ENCODE measurements around the gene SMAD7. TPM values are rescaled to one million over a fixed set of nuclear protein-coding genes. Genes with fewer than 3 reads are reported as not detected.

The SMAD7 gene
- total RNA-seq, 1 donor from 2014 or later = 34.1 TPM

- DNase-seq (ENCODE audit: extremely low spot score in 2 of 2) = no peak
- intact Hi-C loops (cut with DNase I) = no loop called here
- H3K9me3 ChIP-seq = no peaks in the 10 kb centered on the region
- H3K4me3 ChIP-seq = peak overlapping the region in 1 of 2 donors; percentile 27
- no peaks in the 10 kb centered on the region for H3K27me3 ChIP-seq
- peak overlapping the region; percentile 94 for H3K27ac ChIP-seq
- H3K4me1 ChIP-seq = peaks cover 97% of the 10 kb centered on the region
- TF ChIP-seq POLR2A (IDR thresholded peaks at IDR 0.05) (no peak), POLR2AphosphoS5 (IDR thresholded peaks at IDR 0.05; ENCODE audit: insufficient read depth in 1 of 2, low read depth in 1 of 2) (peak in 1 of 2 donors; percentile 53), CTCF (IDR thresholded peaks at IDR 0.05) (no peak)
- no peaks in the 10 kb centered on the region for H3K36me3 ChIP-seq
Observed at GRCh38 chr18:48929941-48930713, 20.6 kb downstream of the SMAD7 start.

- Histone ChIP-seq H3K9me3 (no peaks in the 10 kb centered on the region), H3K4me3 (peak overlapping the region in 1 of 2 donors; percentile 24), H3K4me1 (peaks cover 97% of the 10 kb centered on the region), H3K36me3 (no peaks in the 10 kb centered on the region), H3K27ac (peak overlapping the region; percentile 94), H3K27me3 (no peaks in the 10 kb centered on the region)
- intact Hi-C loops (cut with DNase I) = no loop called here
- no peak for DNase-seq (ENCODE audit: extremely low spot score in 2 of 2)
- TF ChIP-seq CTCF (IDR thresholded peaks at IDR 0.05) = no peak
- no peak for TF ChIP-seq POLR2AphosphoS5 (IDR thresholded peaks at IDR 0.05; ENCODE audit: insufficient read depth in 1 of 2, low read depth in 1 of 2)
- TF ChIP-seq POLR2A (IDR thresholded peaks at IDR 0.05) = no peak
Observed at GRCh38 chr18:48929212-48929612, 21.6 kb downstream of the SMAD7 start.

GRCh38 chr18:48928787-48929186 is 22.0 kb downstream of the SMAD7 start:
- intact Hi-C loops (cut with DNase I) = no loop called here
- H3K4me3 ChIP-seq = peak overlapping the region in 1 of 2 donors; percentile 24

GRCh38 chr18:48927286-48928080 is 23.3 kb downstream of the SMAD7 start:
- no peaks in the 10 kb centered on the region for H3K9me3 ChIP-seq
- H3K27ac ChIP-seq = peak overlapping the region; percentile 94
- TF ChIP-seq POLR2AphosphoS5 (IDR thresholded peaks at IDR 0.05; ENCODE audit: insufficient read depth in 1 of 2, low read depth in 1 of 2) (no peak), POLR2A (IDR thresholded peaks at IDR 0.05) (no peak), CTCF (IDR thresholded peaks at IDR 0.05) (no peak)
- H3K4me1 ChIP-seq = peaks cover 97% of the 10 kb centered on the region
- no peaks in the 10 kb centered on the region for H3K36me3 ChIP-seq
- H3K4me3 ChIP-seq = no peak overlapping the region
- DNase-seq (ENCODE audit: extremely low spot score in 2 of 2) = no peak
- no peaks in the 10 kb centered on the region for H3K27me3 ChIP-seq
- intact Hi-C loops (cut with DNase I) = no loop called here

More at GRCh38 chr18:48928787-48929186, 22.0 kb downstream of the SMAD7 start:
- TF ChIP-seq POLR2A (IDR thresholded peaks at IDR 0.05) = no peak
- TF ChIP-seq POLR2AphosphoS5 (IDR thresholded peaks at IDR 0.05; ENCODE audit: insufficient read depth in 1 of 2, low read depth in 1 of 2) = peak; percentile 17 to 46
- H3K4me1 ChIP-seq = peaks cover 97% of the 10 kb centered on the region
- no peak for DNase-seq (ENCODE audit: extremely low spot score in 2 of 2)
- no peaks in the 10 kb centered on the region for H3K36me3 ChIP-seq
- H3K27ac ChIP-seq = peak overlapping the region; percentile 94
- H3K27me3 ChIP-seq = no peaks in the 10 kb centered on the region
- H3K9me3 ChIP-seq = no peaks in the 10 kb centered on the region

- Histone ChIP-seq H3K4me1 (peaks cover 97% of the 10 kb centered on the region), H3K36me3 (peaks cover 0 to 1% of the 10 kb centered on the region in 2 donors), H3K4me3 (no peak overlapping the region), H3K27ac (peak overlapping the region; percentile 75), H3K27me3 (no peaks in the 10 kb centered on the region), H3K9me3 (no peaks in the 10 kb centered on the region)
- intact Hi-C loops (cut with DNase I) = no loop called here
- TF ChIP-seq POLR2A (IDR thresholded peaks at IDR 0.05) = no peak
- TF ChIP-seq CTCF (IDR thresholded peaks at IDR 0.05) = no peak
- no peak for TF ChIP-seq POLR2AphosphoS5 (IDR thresholded peaks at IDR 0.05; ENCODE audit: insufficient read depth in 1 of 2, low read depth in 1 of 2)
- DNase-seq (ENCODE audit: extremely low spot score in 2 of 2) = no peak
Observed at GRCh38 chr18:48926420-48926857, 24.3 kb downstream of the SMAD7 start.

Data from vagina (tissue), 2 donors.